ENCODE measurements around the gene KIFC1. TPM values are rescaled to one million over a fixed set of nuclear protein-coding genes. Genes with fewer than 3 reads are reported as not detected.
A peak's percentile ranks its signal among the peaks of the same experiment; 100 is the strongest.

The KIFC1 gene
- total and polyA plus RNA-seq, 9 of the 15 experiments (the other 6 are each of a cell fraction or from before 2014, with no cell fraction given) = 1.3 to 95.2 (median 76.9) TPM

- TF ChIP-seq CC2D1A (IDR thresholded peaks at IDR 0.05) (peak; percentile 38; the same call in 1 of the 2 replicates), MAZ (CRISPR knock-in tag; conservative IDR thresholded peaks at IDR 0.05 in 1 of 2, IDR thresholded peaks at IDR 0.05 in 1 of 2) (peak; percentile 84 to 88), SMAD3 (CRISPR knock-in tag; conservative IDR thresholded peaks at IDR 0.05) (0 out of 2 replicates have a peak, but pooled peaks have one; percentile 61), SREBF2 (CRISPR knock-in tag; IDR thresholded peaks at IDR 0.05) (peak; percentile 89; the same call in 1 of the 2 replicates), U2AF1 (optimal IDR thresholded peaks at IDR 0.05; ENCODE audit: low read depth, low read length) (no peak), HEY1 (CRISPR knock-in tag; IDR thresholded peaks at IDR 0.05; ENCODE audit: borderline replicate concordance) (no peak), ZNF707 (CRISPR knock-in tag; conservative IDR thresholded peaks at IDR 0.05) (no peak), ATF7 (IDR thresholded peaks at IDR 0.05) (peak; percentile 86), NR2F6 (CRISPR knock-in tag; IDR thresholded peaks at IDR 0.05) (0 out of 2 replicates have a peak, but pooled peaks have one; percentile 61), MBD1 (CRISPR knock-in tag; IDR thresholded peaks at IDR 0.05) (no peak), RBFOX2 (IDR thresholded peaks at IDR 0.05; ENCODE audit: low read depth, low read length) (peak; percentile 93), YBX1 (IDR thresholded peaks at IDR 0.05) (no peak), ZNF224 (CRISPR knock-in tag; IDR thresholded peaks at IDR 0.05) (no peak), ZNF282 (CRISPR knock-in tag; IDR thresholded peaks at IDR 0.05) (no peak), POLR2G (IDR thresholded peaks at IDR 0.05; ENCODE audit: low read depth, low read length) (peak; percentile 96), ZNF561 (CRISPR knock-in tag; conservative IDR thresholded peaks at IDR 0.05) (no peak), ZNF695 (CRISPR knock-in tag; IDR thresholded peaks at IDR 0.05) (no peak)
- TF ChIP-seq, protein P1, sequence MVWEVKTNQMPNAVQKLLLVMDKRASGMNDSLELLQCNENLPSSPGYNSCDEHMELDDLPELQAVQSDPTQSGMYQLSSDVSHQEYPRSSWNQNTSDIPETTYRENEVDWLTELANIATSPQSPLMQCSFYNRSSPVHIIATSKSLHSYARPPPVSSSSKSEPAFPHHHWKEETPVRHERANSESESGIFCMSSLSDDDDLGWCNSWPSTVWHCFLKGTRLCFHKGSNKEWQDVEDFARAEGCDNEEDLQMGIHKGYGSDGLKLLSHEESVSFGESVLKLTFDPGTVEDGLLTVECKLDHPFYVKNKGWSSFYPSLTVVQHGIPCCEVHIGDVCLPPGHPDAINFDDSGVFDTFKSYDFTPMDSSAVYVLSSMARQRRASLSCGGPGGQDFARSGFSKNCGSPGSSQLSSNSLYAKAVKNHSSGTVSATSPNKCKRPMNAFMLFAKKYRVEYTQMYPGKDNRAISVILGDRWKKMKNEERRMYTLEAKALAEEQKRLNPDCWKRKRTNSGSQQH (CRISPR knock-in tag; IDR thresholded peaks at IDR 0.05) = 0 out of 2 replicates have a peak, but pooled peaks have one; percentile 10
- TF ChIP-seq, protein P2, sequence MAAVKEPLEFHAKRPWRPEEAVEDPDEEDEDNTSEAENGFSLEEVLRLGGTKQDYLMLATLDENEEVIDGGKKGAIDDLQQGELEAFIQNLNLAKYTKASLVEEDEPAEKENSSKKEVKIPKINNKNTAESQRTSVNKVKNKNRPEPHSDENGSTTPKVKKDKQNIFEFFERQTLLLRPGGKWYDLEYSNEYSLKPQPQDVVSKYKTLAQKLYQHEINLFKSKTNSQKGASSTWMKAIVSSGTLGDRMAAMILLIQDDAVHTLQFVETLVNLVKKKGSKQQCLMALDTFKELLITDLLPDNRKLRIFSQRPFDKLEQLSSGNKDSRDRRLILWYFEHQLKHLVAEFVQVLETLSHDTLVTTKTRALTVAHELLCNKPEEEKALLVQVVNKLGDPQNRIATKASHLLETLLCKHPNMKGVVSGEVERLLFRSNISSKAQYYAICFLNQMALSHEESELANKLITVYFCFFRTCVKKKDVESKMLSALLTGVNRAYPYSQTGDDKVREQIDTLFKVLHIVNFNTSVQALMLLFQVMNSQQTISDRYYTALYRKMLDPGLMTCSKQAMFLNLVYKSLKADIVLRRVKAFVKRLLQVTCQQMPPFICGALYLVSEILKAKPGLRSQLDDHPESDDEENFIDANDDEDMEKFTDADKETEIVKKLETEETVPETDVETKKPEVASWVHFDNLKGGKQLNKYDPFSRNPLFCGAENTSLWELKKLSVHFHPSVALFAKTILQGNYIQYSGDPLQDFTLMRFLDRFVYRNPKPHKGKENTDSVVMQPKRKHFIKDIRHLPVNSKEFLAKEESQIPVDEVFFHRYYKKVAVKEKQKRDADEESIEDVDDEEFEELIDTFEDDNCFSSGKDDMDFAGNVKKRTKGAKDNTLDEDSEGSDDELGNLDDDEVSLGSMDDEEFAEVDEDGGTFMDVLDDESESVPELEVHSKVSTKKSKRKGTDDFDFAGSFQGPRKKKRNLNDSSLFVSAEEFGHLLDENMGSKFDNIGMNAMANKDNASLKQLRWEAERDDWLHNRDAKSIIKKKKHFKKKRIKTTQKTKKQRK (IDR thresholded peaks at IDR 0.05; ENCODE audit: borderline replicate concordance, low read depth, low read length) = no peak
- TF ChIP-seq, protein P3, sequence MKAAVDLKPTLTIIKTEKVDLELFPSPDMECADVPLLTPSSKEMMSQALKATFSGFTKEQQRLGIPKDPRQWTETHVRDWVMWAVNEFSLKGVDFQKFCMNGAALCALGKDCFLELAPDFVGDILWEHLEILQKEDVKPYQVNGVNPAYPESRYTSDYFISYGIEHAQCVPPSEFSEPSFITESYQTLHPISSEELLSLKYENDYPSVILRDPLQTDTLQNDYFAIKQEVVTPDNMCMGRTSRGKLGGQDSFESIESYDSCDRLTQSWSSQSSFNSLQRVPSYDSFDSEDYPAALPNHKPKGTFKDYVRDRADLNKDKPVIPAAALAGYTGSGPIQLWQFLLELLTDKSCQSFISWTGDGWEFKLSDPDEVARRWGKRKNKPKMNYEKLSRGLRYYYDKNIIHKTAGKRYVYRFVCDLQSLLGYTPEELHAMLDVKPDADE (conservative IDR thresholded peaks at IDR 0.05; ENCODE audit: control insufficient read depth, low read depth, low read length) = peak; percentile 93
These were observed 62.7 kb downstream of the KIFC1 start, which contains the start of gene ZBTB9 (continued) for GRCh38 chr6:33454009-33454946.
